Measurements from ENCODE around the gene AMELX. TPM values are rescaled to one million over a fixed set of nuclear protein-coding genes. Genes with fewer than 3 reads are reported as not detected.

AMELX gene
- total RNA-seq, 2 donors from 2014 or later: not detected

- Mint-ChIP-seq H3K9me3 (peaks cover 23% of the 10 kb centered on the region), H3K4me3 (no peak overlapping the region), H3K27me3 (ENCODE audit: insufficient read depth) (peaks cover 9% of the 10 kb centered on the region), H3K27ac (no peak overlapping the region), H3K4me1 (no peaks in the 10 kb centered on the region), H3K36me3 (ENCODE audit: low read depth) (no peaks in the 10 kb centered on the region)
- H3K36me3 ChIP-seq (ENCODE audit: control insufficient read depth, insufficient read depth, low read length): no peaks in the 10 kb centered on the region
- TF ChIP-seq, protein P1, sequence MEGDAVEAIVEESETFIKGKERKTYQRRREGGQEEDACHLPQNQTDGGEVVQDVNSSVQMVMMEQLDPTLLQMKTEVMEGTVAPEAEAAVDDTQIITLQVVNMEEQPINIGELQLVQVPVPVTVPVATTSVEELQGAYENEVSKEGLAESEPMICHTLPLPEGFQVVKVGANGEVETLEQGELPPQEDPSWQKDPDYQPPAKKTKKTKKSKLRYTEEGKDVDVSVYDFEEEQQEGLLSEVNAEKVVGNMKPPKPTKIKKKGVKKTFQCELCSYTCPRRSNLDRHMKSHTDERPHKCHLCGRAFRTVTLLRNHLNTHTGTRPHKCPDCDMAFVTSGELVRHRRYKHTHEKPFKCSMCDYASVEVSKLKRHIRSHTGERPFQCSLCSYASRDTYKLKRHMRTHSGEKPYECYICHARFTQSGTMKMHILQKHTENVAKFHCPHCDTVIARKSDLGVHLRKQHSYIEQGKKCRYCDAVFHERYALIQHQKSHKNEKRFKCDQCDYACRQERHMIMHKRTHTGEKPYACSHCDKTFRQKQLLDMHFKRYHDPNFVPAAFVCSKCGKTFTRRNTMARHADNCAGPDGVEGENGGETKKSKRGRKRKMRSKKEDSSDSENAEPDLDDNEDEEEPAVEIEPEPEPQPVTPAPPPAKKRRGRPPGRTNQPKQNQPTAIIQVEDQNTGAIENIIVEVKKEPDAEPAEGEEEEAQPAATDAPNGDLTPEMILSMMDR (conservative IDR thresholded peaks at IDR 0.05): no peak
- no peaks in the 10 kb centered on the region for H3K4me1 ChIP-seq (ENCODE audit: control insufficient read depth, insufficient read depth, low read length)
- H3K27me3 ChIP-seq (ENCODE audit: control insufficient read depth, insufficient read depth, low read length, poor library complexity, severe bottlenecking): no peaks in the 10 kb centered on the region
- H3K9me3 ChIP-seq (ENCODE audit: control insufficient read depth, low read length): no peaks in the 10 kb centered on the region
- no peak overlapping the region for H3K27ac ChIP-seq (ENCODE audit: low read depth, low read length)
- no peak overlapping the region for H3K4me3 ChIP-seq (ENCODE audit: low read length)
- no peak for DNase-seq
- WGBS, 2 experiments (ENCODE audit: insufficient coverage in 1 of 2, insufficient read length in 1 of 2): 71% methylated on average over 1 of the region's 2 CpGs; no CpG with 5 or more reads in 1 of the 2 experiments
- no peak overlapping the region for H3K9ac ChIP-seq (ENCODE audit: extremely low read depth, low read length, poor library complexity, severe bottlenecking)
Observed at GRCh38 chrX:11321986-11322385, 28.8 kb downstream of the AMELX start.

DNA sequence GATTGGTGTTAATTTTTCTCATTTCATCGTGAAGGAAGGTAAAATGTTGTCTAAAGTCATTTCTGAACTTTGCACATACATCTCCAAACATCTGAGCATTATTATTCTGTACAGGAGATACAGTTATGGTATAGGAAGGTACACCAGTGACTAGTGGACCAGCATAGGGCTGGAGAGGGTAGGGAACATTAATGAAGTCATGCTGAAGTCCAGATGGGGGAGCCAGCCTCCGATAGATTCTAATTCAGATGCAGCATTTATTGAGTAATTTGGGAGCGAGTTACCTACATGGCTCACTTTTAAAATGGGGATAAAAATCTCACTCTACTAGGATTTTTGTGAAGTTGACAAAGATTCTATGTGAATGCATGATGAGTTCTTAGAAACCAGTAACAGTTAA, 34.9 kb downstream of the AMELX start:
- Mint-ChIP-seq H3K27ac (no peak overlapping the region), H3K4me1 (peaks cover 8% of the 10 kb centered on the region), H3K36me3 (ENCODE audit: low read depth) (no peaks in the 10 kb centered on the region), H3K9me3 (peaks cover 37% of the 10 kb centered on the region), H3K27me3 (ENCODE audit: insufficient read depth) (peaks cover 36% of the 10 kb centered on the region), H3K4me3 (no peak overlapping the region)
- Histone ChIP-seq H3K27me3 (ENCODE audit: control insufficient read depth, insufficient read depth, low read length, poor library complexity, severe bottlenecking) (peaks cover 8% of the 10 kb centered on the region), H3K27ac (ENCODE audit: low read depth, low read length) (no peak overlapping the region), H3K9me3 (ENCODE audit: control insufficient read depth, low read length) (no peaks in the 10 kb centered on the region), H3K36me3 (ENCODE audit: control insufficient read depth, insufficient read depth, low read length) (no peaks in the 10 kb centered on the region), H3K9ac (ENCODE audit: extremely low read depth, low read length, poor library complexity, severe bottlenecking) (no peak overlapping the region), H3K4me1 (ENCODE audit: control insufficient read depth, insufficient read depth, low read length) (peaks cover 4% of the 10 kb centered on the region), H3K4me3 (ENCODE audit: low read length) (no peak overlapping the region)
- DNase-seq: no peak
- TF ChIP-seq, protein P1 (conservative IDR thresholded peaks at IDR 0.05): no peak
- 100% methylated on average over 1 of the region's 3 CpGs for WGBS, 2 experiments (ENCODE audit: insufficient coverage in 1 of 2, insufficient read length in 1 of 2)

DNA sequence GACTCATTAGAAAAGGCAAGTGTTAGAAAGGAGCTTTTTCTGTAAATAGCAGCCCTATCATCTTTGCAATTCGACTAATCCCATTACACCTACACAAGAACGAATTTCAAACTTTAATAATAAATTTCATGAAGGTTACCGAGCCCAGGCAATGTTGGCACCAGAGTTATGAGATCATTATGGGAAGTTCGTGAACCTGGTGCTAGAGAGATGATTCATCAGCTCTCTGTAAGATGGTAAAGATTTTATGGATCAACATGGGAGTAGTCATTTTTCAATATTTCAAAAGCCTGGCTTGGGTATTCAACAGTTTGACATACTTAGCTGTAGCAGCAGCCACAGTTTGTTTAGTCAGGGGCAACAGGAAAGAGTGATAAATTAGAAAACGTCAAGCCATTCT, 35.8 kb downstream of the AMELX start:
- Histone ChIP-seq H3K4me3 (ENCODE audit: low read length) (no peak overlapping the region), H3K27ac (ENCODE audit: low read depth, low read length) (no peak overlapping the region), H3K9ac (ENCODE audit: extremely low read depth, low read length, poor library complexity, severe bottlenecking) (no peak overlapping the region), H3K36me3 (ENCODE audit: control insufficient read depth, insufficient read depth, low read length) (no peaks in the 10 kb centered on the region), H3K4me1 (ENCODE audit: control insufficient read depth, insufficient read depth, low read length) (peaks cover 4% of the 10 kb centered on the region), H3K27me3 (ENCODE audit: control insufficient read depth, insufficient read depth, low read length, poor library complexity, severe bottlenecking) (peaks cover 8% of the 10 kb centered on the region), H3K9me3 (ENCODE audit: control insufficient read depth, low read length) (no peaks in the 10 kb centered on the region)
- no peak overlapping the region for H3K4me3 Mint-ChIP-seq
- H3K9me3 Mint-ChIP-seq: peaks cover 33% of the 10 kb centered on the region
- no peak overlapping the region for H3K27ac Mint-ChIP-seq
- DNase-seq: no peak
- TF ChIP-seq, protein P1 (conservative IDR thresholded peaks at IDR 0.05): no peak
- no peaks in the 10 kb centered on the region for H3K36me3 Mint-ChIP-seq (ENCODE audit: low read depth)
- H3K27me3 Mint-ChIP-seq (ENCODE audit: insufficient read depth): peaks cover 36% of the 10 kb centered on the region
- H3K4me1 Mint-ChIP-seq: peaks cover 8% of the 10 kb centered on the region
- 90 to 100% methylated on average over 1 to 5 of the region's 5 CpGs for WGBS, 2 experiments (ENCODE audit: insufficient coverage in 1 of 2, insufficient read length in 1 of 2)

Data from endodermal cell (in vitro differentiated cells).